ENCODE results near the gene RNPEPL1.

Gene RNPEPL1

GRCh38 chr2:240565333-240566202, 2.7 kb upstream of the RNPEPL1 start:
- no peak for DNase-seq (ENCODE audit: low spot score)

GRCh38 chr2:240566203-240567136, 1.8 kb upstream of the RNPEPL1 start:
- peak; percentile 91 for DNase-seq (ENCODE audit: low spot score)

- DNase-seq (ENCODE audit: low spot score), result no peak
These were observed 980 bp upstream of the RNPEPL1 start for GRCh38 chr2:240567137-240567871.

GRCh38 chr2:240568678-240569522, 616 bp downstream of the RNPEPL1 start:
- peak; percentile 82 for DNase-seq (ENCODE audit: low spot score)

GRCh38 chr2:240569523-240569997, 1.3 kb downstream of the RNPEPL1 start:
- DNase-seq (ENCODE audit: low spot score), result no peak

GRCh38 chr2:240569998-240570530, 1.8 kb downstream of the RNPEPL1 start:
- no peak for DNase-seq (ENCODE audit: low spot score)

GRCh38 chr2:240570531-240571313, 2.4 kb downstream of the RNPEPL1 start:
- no peak for DNase-seq (ENCODE audit: low spot score)

GRCh38 chr2:240571314-240571973, 3.2 kb downstream of the RNPEPL1 start:
- DNase-seq (ENCODE audit: low spot score), result no peak

- DNase-seq (ENCODE audit: low spot score), result no peak
These were observed 4.1 kb downstream of the RNPEPL1 start for GRCh38 chr2:240572141-240573031.

- DNase-seq (ENCODE audit: low spot score), result no peak
These were observed 4.8 kb downstream of the RNPEPL1 start for GRCh38 chr2:240573071-240573515.

GRCh38 chr2:240573516-240574385, 5.5 kb downstream of the RNPEPL1 start:
- DNase-seq (ENCODE audit: low spot score), result no peak

GRCh38 chr2:240574386-240575100, 6.3 kb downstream of the RNPEPL1 start:
- DNase-seq (ENCODE audit: low spot score), result no peak

- no peak for DNase-seq (ENCODE audit: low spot score)
These were observed 7.0 kb downstream of the RNPEPL1 start for GRCh38 chr2:240575101-240575965.

GRCh38 chr2:240576036-240576435, 7.8 kb downstream of the RNPEPL1 start:
- DNase-seq (ENCODE audit: low spot score), result no peak

GRCh38 chr2:240576436-240577205, 8.3 kb downstream of the RNPEPL1 start:
- no peak for DNase-seq (ENCODE audit: low spot score)

All from AG08396 (cell line).